HEK293 (cell line): ENCODE data around the gene ZBTB48.

Experiments used
- CTCF ChIA-PET: fragments of 350-600 bp; formaldehyde crosslinking; extraction: SDS; loops from one replicate; lab custom pipeline; 2021; ENCODE audit warnings: antibody characterized with exemption; lab: Yijun Ruan, JAX
- POLR2A ChIA-PET: fragments of 300-600 bp; formaldehyde crosslinking; extraction: SDS; loops from one replicate; lab custom pipeline; 2020; ENCODE audit warnings: antibody characterized with exemption, inconsistent platforms; lab: Yijun Ruan, JAX
- H3K27ac ChIP-seq: fragments of 200-500 bp; sonication (Bioruptor generic); 2 replicates; pipeline ENCODE4 v1.5.1; 2014; ENCODE audit warnings: low read depth, low read length, control low read depth, inconsistent platforms; ENCODE audit errors: extremely low read depth
- H3K36me3 ChIP-seq, 2 experiments: fragments of 200-500 bp in 1 of 2; sonication (Bioruptor generic) in 1 of 2; 1 replicate in 1 of 2; 2 replicates in 1 of 2; pipeline ENCODE4 v1.5.1; 2014 to 2017; ENCODE audit warnings: inconsistent platforms in 2 of 2, low read length in 2 of 2; ENCODE audit not compliant: control insufficient read depth in 2 of 2, insufficient read depth in 1 of 2
- H3K4me1 ChIP-seq: fragments of 200-500 bp; sonication (Bioruptor generic); 2 replicates; pipeline ENCODE4 v1.5.1; 2014; ENCODE audit warnings: mild to moderate bottlenecking, low read length, inconsistent platforms; ENCODE audit not compliant: control insufficient read depth, insufficient read depth
- H3K4me3 ChIP-seq: 2 replicates; pipeline ENCODE4 v1.5.1; 2011; ENCODE audit warnings: low read depth, mild to moderate bottlenecking, control low read depth, low read length, moderate library complexity
- H3K9me3 ChIP-seq: fragments of 200-500 bp; sonication (Bioruptor generic); 2 replicates; pipeline ENCODE4 v1.5.1; 2014; ENCODE audit warnings: low read depth, low read length, inconsistent platforms; ENCODE audit not compliant: control insufficient read depth, insufficient read depth
- HOXD13 ChIP-seq: sonication (generic); formaldehyde crosslinking; IDR thresholded peaks from 2 replicates; pipeline ENCODE4 v1.8.0; 2022; ENCODE audit warnings: missing genetic modification reagents, borderline replicate concordance
- KLF17 ChIP-seq: fragments of 450-650 bp; formaldehyde crosslinking; IDR thresholded peaks from 2 replicates; pipeline ENCODE4 v1.5.1; 2016; ENCODE audit warnings: missing biosample characterization, missing genetic modification characterization
- MEIS1 ChIP-seq: sonication (generic); formaldehyde crosslinking; IDR thresholded peaks from 2 replicates; pipeline ENCODE4 v1.8.1; 2022; ENCODE audit warnings: missing genetic modification reagents, mild to moderate bottlenecking, borderline replicate concordance
- WT1 ChIP-seq: fragments of 450-650 bp; formaldehyde crosslinking; IDR thresholded peaks from 2 replicates; pipeline ENCODE4 v1.5.1; 2016; ENCODE audit warnings: missing biosample characterization, missing genetic modification characterization
- YY2 ChIP-seq: fragments of 450-650 bp; formaldehyde crosslinking; IDR thresholded peaks from 2 replicates; pipeline ENCODE4 v1.5.1; 2016; ENCODE audit warnings: missing biosample characterization, missing genetic modification characterization
- ZBTB1 ChIP-seq: fragments of 450-650 bp; formaldehyde crosslinking; IDR thresholded peaks from 2 replicates; pipeline ENCODE4 v1.5.1; 2016; ENCODE audit warnings: missing biosample characterization, missing genetic modification characterization
- ZNF121 ChIP-seq: fragments of 450-650 bp; formaldehyde crosslinking; IDR thresholded peaks from 2 replicates; pipeline ENCODE4 v1.5.1; 2016; ENCODE audit warnings: missing biosample characterization, missing genetic modification characterization
- ZNF16 ChIP-seq: fragments of 450-650 bp; formaldehyde crosslinking; IDR thresholded peaks from 2 replicates; pipeline ENCODE4 v1.5.1; 2016; ENCODE audit warnings: low read depth, missing biosample characterization, missing genetic modification characterization
- ZNF2 ChIP-seq: fragments of 450-650 bp; formaldehyde crosslinking; IDR thresholded peaks from 2 replicates; pipeline ENCODE4 v1.5.1; 2016; ENCODE audit warnings: missing biosample characterization, missing genetic modification characterization
- ZNF248 ChIP-seq: fragments of 450-650 bp; formaldehyde crosslinking; IDR thresholded peaks from 2 replicates; pipeline ENCODE4 v1.5.1; 2017; ENCODE audit warnings: missing biosample characterization, missing genetic modification characterization
- ZNF324 ChIP-seq: fragments of 450-650 bp; formaldehyde crosslinking; IDR thresholded peaks from 2 replicates; pipeline ENCODE4 v1.5.1; 2016; ENCODE audit warnings: missing biosample characterization, missing genetic modification characterization
- ZNF335 ChIP-seq: fragments of 450-650 bp; formaldehyde crosslinking; conservative IDR thresholded peaks from 2 replicates; pipeline ENCODE4 v1.5.1; 2016; ENCODE audit warnings: missing biosample characterization, missing genetic modification characterization
- ZNF398 ChIP-seq: fragments of 450-650 bp; formaldehyde crosslinking; IDR thresholded peaks from 2 replicates; pipeline ENCODE4 v1.5.1; 2017; ENCODE audit warnings: missing biosample characterization, missing genetic modification characterization
- ZNF433 ChIP-seq: fragments of 450-650 bp; formaldehyde crosslinking; IDR thresholded peaks from 2 replicates; pipeline ENCODE4 v1.5.1; 2016; ENCODE audit warnings: missing biosample characterization, missing genetic modification characterization, low read depth
- ZNF621 ChIP-seq: fragments of 450-650 bp; formaldehyde crosslinking; IDR thresholded peaks from 2 replicates; pipeline ENCODE4 v1.5.1; 2017; ENCODE audit warnings: missing biosample characterization, missing genetic modification characterization
- ZNF624 ChIP-seq: fragments of 450-650 bp; formaldehyde crosslinking; IDR thresholded peaks from 2 replicates; pipeline ENCODE4 v1.5.1; 2017; ENCODE audit warnings: missing biosample characterization, missing genetic modification characterization
- TF ChIP-seq, protein P1 (sequence below): fragments of 450-650 bp; formaldehyde crosslinking; IDR thresholded peaks from 2 replicates; pipeline ENCODE4 v1.5.1; 2016; ENCODE audit warnings: missing biosample characterization, missing genetic modification characterization
- TF ChIP-seq, protein P2 (sequence below): fragments of 450-650 bp; formaldehyde crosslinking; IDR thresholded peaks from 2 replicates; pipeline ENCODE4 v1.5.1; 2016; ENCODE audit warnings: missing biosample characterization, missing genetic modification characterization
- TF ChIP-seq, protein P3 (sequence below): fragments of 450-650 bp; formaldehyde crosslinking; IDR thresholded peaks from 2 replicates; pipeline ENCODE4; 2016; ENCODE audit warnings: missing biosample characterization, missing genetic modification characterization
- TF ChIP-seq, protein P4 (sequence below): fragments of 450-650 bp; formaldehyde crosslinking; IDR thresholded peaks from 2 replicates; pipeline ENCODE4 v1.5.1; 2016; ENCODE audit warnings: missing biosample characterization, missing genetic modification characterization
- TF ChIP-seq, protein P5 (sequence below): fragments of 450-650 bp; formaldehyde crosslinking; IDR thresholded peaks from 2 replicates; pipeline ENCODE4 v1.5.1; 2016; ENCODE audit warnings: missing biosample characterization, missing genetic modification characterization

Gene ZBTB48

GRCh38 chr1:6601049-6601922 is 21.5 kb downstream of the ZBTB48 start (continued):
- TF ChIP-seq ZNF624 (tag by site-specific recombination), result no peak
- TF ChIP-seq ZNF324 (tag by site-specific recombination), result no peak
- TF ChIP-seq, protein P1, sequence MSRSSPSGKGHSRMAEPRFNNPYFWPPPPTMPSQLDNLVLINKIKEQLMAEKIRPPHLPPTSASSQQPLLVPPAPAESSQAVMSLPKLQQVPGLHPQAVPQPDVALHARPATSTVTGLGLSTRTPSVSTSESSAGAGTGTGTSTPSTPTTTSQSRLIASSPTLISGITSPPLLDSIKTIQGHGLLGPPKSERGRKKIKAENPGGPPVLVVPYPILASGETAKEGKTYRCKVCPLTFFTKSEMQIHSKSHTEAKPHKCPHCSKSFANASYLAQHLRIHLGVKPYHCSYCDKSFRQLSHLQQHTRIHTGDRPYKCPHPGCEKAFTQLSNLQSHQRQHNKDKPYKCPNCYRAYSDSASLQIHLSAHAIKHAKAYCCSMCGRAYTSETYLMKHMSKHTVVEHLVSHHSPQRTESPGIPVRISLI (tag by site-specific recombination), result no peak
- 0 out of 2 replicates have a peak, but pooled peaks have one; percentile 10 for TF ChIP-seq ZNF398 (tag by site-specific recombination)
- no peak for TF ChIP-seq WT1 (tag by site-specific recombination)
- no peak for TF ChIP-seq MEIS1 (CRISPR knock-in tag)
- TF ChIP-seq HOXD13, result no peak; the same call in 1 of the 2 replicates
- peak; percentile 57; the same call in 1 of the 2 replicates for TF ChIP-seq KLF17 (tag by site-specific recombination)
- no peak for TF ChIP-seq YY2
- no peak for TF ChIP-seq ZNF433 (tag by site-specific recombination)
- no peak for TF ChIP-seq ZNF121 (tag by site-specific recombination)
- TF ChIP-seq, protein P2, sequence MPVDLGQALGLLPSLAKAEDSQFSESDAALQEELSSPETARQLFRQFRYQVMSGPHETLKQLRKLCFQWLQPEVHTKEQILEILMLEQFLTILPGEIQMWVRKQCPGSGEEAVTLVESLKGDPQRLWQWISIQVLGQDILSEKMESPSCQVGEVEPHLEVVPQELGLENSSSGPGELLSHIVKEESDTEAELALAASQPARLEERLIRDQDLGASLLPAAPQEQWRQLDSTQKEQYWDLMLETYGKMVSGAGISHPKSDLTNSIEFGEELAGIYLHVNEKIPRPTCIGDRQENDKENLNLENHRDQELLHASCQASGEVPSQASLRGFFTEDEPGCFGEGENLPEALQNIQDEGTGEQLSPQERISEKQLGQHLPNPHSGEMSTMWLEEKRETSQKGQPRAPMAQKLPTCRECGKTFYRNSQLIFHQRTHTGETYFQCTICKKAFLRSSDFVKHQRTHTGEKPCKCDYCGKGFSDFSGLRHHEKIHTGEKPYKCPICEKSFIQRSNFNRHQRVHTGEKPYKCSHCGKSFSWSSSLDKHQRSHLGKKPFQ (tag by site-specific recombination), result no peak

DNA sequence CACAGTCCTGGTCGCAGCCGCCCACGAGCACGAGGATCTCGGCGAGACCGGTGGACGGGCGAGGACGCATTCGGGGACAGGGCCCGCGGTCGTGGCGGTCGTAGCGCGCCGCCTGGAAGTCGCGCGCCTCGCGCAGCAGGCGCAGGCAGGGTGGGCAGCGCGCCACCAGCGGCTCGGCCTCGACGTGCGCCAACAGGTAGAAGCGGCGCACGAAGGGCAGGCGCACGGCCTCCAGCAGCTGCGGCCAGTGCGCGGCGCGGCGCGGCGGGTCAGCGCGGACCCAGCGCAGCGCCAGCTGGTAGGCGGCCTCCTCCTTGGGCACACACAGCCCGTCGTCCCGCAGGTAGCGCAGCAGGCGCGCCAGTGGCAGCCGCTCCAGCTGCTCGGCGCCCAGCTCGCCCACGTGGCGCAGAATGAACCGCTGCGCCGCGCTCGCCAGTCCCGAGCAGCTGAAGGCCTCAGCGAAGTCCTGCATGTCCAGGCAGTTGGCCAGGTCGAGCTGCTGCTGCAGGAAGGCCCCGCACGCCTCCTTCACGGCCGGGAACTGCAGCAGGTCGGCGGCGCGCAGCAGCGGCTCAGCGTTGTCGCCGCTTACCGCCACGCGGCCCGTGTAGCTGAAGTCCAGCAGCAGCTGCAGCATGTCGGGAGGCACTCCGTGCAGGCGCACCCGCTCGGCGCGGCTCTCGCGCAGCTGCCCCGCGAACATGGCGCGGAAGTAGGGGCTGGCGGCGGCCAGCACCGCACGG is 22.3 kb downstream of the ZBTB48 start:
- Histone ChIP-seq H3K9me3 (no peaks in the 10 kb centered on the region), H3K4me1 (no peaks in the 10 kb centered on the region), H3K27ac (peak overlapping the region; percentile 82; the same call in 1 of the 2 replicates), H3K4me3 (peak overlapping the region; percentile 58), H3K36me3 (peaks cover 0 to 32% of the 10 kb centered on the region in 2 experiments; a peak in 1 of 3 replicates)
- CTCF ChIA-PET, result interaction anchor here (1.4 to 1.6 kb wide), 2 partner anchors 45 to 47 kb away, joined by 3 to 4 read pairs; partner anchors contain the start of gene TAS1R1
- POLR2A ChIA-PET, result interaction anchor here (0.6 to 3.5 kb wide), 15 partner anchors 8 to 187 kb away, joined by 3 to 25 read pairs (median 4); partner anchors contain the start of genes NOL9, PHF13, TAS1R1 and THAP3
- TF ChIP-seq ZNF335 (tag by site-specific recombination) (peak; percentile 76), ZNF2 (peak; percentile 72), ZNF621 (tag by site-specific recombination) (no peak), ZBTB1 (tag by site-specific recombination) (no peak), ZNF16 (tag by site-specific recombination) (no peak), ZNF248 (tag by site-specific recombination) (no peak), WT1 (tag by site-specific recombination) (no peak)
- TF ChIP-seq, protein P3, sequence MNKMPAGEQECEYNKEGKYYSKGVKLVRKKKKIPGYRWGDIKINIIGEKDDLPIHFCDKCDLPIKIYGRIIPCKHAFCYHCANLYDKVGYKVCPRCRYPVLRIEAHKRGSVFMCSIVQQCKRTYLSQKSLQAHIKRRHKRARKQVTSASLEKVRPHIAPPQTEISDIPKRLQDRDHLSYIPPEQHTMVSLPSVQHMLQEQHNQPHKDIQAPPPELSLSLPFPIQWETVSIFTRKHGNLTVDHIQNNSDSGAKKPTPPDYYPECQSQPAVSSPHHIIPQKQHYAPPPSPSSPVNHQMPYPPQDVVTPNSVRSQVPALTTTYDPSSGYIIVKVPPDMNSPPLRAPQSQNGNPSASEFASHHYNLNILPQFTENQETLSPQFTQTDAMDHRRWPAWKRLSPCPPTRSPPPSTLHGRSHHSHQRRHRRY (tag by site-specific recombination), result 0 out of 2 replicates have a peak, but pooled peaks have one; percentile 65
- TF ChIP-seq, protein P4, sequence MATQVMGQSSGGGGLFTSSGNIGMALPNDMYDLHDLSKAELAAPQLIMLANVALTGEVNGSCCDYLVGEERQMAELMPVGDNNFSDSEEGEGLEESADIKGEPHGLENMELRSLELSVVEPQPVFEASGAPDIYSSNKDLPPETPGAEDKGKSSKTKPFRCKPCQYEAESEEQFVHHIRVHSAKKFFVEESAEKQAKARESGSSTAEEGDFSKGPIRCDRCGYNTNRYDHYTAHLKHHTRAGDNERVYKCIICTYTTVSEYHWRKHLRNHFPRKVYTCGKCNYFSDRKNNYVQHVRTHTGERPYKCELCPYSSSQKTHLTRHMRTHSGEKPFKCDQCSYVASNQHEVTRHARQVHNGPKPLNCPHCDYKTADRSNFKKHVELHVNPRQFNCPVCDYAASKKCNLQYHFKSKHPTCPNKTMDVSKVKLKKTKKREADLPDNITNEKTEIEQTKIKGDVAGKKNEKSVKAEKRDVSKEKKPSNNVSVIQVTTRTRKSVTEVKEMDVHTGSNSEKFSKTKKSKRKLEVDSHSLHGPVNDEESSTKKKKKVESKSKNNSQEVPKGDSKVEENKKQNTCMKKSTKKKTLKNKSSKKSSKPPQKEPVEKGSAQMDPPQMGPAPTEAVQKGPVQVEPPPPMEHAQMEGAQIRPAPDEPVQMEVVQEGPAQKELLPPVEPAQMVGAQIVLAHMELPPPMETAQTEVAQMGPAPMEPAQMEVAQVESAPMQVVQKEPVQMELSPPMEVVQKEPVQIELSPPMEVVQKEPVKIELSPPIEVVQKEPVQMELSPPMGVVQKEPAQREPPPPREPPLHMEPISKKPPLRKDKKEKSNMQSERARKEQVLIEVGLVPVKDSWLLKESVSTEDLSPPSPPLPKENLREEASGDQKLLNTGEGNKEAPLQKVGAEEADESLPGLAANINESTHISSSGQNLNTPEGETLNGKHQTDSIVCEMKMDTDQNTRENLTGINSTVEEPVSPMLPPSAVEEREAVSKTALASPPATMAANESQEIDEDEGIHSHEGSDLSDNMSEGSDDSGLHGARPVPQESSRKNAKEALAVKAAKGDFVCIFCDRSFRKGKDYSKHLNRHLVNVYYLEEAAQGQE (tag by site-specific recombination), result peak; percentile 68; the same call in 1 of the 2 replicates
- TF ChIP-seq, protein P5, sequence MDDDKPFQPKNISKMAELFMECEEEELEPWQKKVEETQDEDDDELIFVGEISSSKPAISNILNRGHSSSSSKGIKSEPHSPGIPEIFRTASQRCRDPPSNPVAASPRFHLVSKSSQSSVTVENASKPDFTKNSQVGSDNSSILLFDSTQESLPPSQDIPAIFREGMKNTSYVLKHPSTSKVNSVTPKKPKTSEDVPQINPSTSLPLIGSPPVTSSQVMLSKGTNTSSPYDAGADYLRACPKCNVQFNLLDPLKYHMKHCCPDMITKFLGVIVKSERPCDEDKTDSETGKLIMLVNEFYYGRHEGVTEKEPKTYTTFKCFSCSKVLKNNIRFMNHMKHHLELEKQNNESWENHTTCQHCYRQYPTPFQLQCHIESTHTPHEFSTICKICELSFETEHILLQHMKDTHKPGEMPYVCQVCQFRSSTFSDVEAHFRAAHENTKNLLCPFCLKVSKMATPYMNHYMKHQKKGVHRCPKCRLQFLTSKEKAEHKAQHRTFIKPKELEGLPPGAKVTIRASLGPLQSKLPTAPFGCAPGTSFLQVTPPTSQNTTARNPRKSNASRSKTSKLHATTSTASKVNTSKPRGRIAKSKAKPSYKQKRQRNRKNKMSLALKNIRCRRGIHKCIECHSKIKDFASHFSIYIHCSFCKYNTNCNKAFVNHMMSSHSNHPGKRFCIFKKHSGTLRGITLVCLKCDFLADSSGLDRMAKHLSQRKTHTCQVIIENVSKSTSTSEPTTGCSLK (tag by site-specific recombination), result no peak
